ENCODE results near the gene ADAMTSL2. TPM values are rescaled to one million over a fixed set of nuclear protein-coding genes. Genes with fewer than 3 reads are reported as not detected.
A peak's percentile ranks its signal among the peaks of the same experiment; 100 is the strongest.

Gene ADAMTSL2
- total and polyA plus RNA-seq, 2 of the 13 experiments (the other 11 are each of a cell fraction or from before 2014, with no cell fraction given) = 1.9 to 3.8 TPM

GRCh38 chr9:133495327-133496293, 38.9 kb upstream of the ADAMTSL2 start:
- Histone ChIP-seq H3K36me3 (replicated peaks in 1 of 2; ENCODE audit: control insufficient read depth in 1 of 2, insufficient read depth in 2 of 2, low read length in 2 of 2) (no peaks in the 10 kb centered on the region), H3K4me2 (ENCODE audit: low read depth, low read length) (no peak overlapping the region), H3K9ac (ENCODE audit: insufficient read depth, low read depth, low read length) (no peak overlapping the region), H3K27ac (ENCODE audit: extremely low read length, insufficient read depth, low read length) (no peak overlapping the region), H3K9me3 (ENCODE audit: low read length) (no peaks in the 10 kb centered on the region), H4K20me1 (ENCODE audit: insufficient read depth, low read length) (no peaks in the 10 kb centered on the region), H3K4me3 (replicated peaks in 1 of 3; ENCODE audit: insufficient read depth in 1 of 3, low read depth in 2 of 3, low read length in 3 of 3) (no peak overlapping the region), H2AFZ (ENCODE audit: low read length) (no peak overlapping the region), H3K4me1 (ENCODE audit: insufficient read depth, low read length) (peaks cover 77% of the 10 kb centered on the region), H3K27me3 (ENCODE audit: control insufficient read depth in 1 of 2, insufficient read depth in 2 of 2, low read length in 2 of 2) (peaks cover 15 to 56% of the 10 kb centered on the region in 2 experiments), H3K79me2 (ENCODE audit: insufficient read depth, low read length) (no peaks in the 10 kb centered on the region)
- DNase-seq (ENCODE audit: low spot score) (no peak), ATAC-seq (no peak), FAIRE-seq (peak; percentile 63)
- in situ Hi-C loops (cut with HindIII; ENCODE audit: extremely low pct_ligation_motif_present, low pct_unique_long_range_greater_than_20kb) = no loop called here
- no TSS peak for BruUV-seq (replicated peaks)
- WGBS (ENCODE audit: low lambda C conversion rate) = 75% methylated on average over 24 of the region's 24 CpGs
- CTCF ChIA-PET (ENCODE audit: low intra/inter-chr PET ratio, low total read pairs) = no interaction called here
- POLR2A ChIA-PET = interaction anchor here (1.7 kb wide), 1 partner anchor 10 kb away, joined by 6 read pairs; no protein-coding TSS in a partner anchor
- TF ChIP-seq ZNF207 (IDR thresholded peaks at IDR 0.05; ENCODE audit: borderline replicate concordance) (0 out of 2 replicates have a peak, but pooled peaks have one; percentile 33), NKX3-1 (CRISPR knock-in tag; IDR thresholded peaks at IDR 0.05) (no peak), ZNF672 (CRISPR knock-in tag; IDR thresholded peaks at IDR 0.05) (no peak), ZNF646 (CRISPR knock-in tag; IDR thresholded peaks at IDR 0.05) (peak; percentile 80), CREB1 (IDR thresholded peaks at IDR 0.05) (peak; percentile 8; the same call in 1 of the 2 replicates), CREB1 (CRISPR knock-in tag; IDR thresholded peaks at IDR 0.05) (no peak), NFIB (CRISPR knock-in tag; IDR thresholded peaks at IDR 0.05; ENCODE audit: borderline replicate concordance) (0 out of 2 replicates have a peak, but pooled peaks have one; percentile 47), MNT (IDR thresholded peaks at IDR 0.05) (peak; percentile 24), ARNT (IDR thresholded peaks at IDR 0.05) (0 out of 2 replicates have a peak, but pooled peaks have one; percentile 4), ZNF274 (CRISPR knock-in tag; IDR thresholded peaks at IDR 0.05) (no peak)
- intact Hi-C loops (cut with micrococcal nuclease; ENCODE audit: unreplicated experiment) = no loop called here
